ENCODE measurements around the gene TMEM158.

The TMEM158 gene

DNA sequence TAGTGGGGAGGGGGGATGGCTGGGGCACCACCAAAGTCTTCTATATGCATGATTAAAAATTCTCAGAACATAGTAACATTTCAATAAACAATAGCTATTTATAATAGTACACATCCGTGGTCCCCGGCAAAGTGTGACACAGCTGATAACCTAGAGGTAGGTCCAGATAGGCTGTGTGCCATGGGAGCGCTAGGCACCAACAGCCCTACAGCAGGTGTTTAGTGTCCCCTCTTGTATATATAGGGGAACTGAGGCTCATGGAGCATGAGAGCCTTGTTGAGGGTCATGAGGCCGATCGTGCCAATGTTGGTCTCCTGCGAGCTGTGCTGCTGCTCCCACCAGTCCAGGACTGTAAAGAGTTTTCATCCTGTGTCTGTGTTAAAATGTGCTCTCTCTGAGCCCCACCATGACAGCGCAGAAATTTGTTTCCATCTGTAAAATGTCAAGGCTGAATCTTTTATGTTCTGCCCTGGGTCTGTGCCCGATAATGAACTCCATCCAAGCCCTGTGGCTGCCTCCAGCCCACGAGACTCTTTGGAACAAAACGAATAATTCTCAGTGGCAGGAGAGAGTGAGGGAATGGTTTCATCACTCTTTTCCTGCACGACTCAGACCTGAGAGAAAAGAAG lies 14.5 kb downstream of the TMEM158 start:
- no peak overlapping the region for H3K23ac ChIP-seq (ENCODE audit: low read length)
- H4K12ac ChIP-seq (ENCODE audit: low read depth, low read length) = no peak overlapping the region
- no peak overlapping the region for H3K14ac ChIP-seq (ENCODE audit: low read length)
- no peaks in the 10 kb centered on the region for H3K36me3 ChIP-seq (ENCODE audit: control insufficient read depth in 1 of 2, insufficient read depth in 2 of 2, low read length in 2 of 2)
- no peak overlapping the region for H2AK5ac ChIP-seq (ENCODE audit: low read length)
- no peak overlapping the region for H3K4ac ChIP-seq (ENCODE audit: low read depth, low read length)
- H3K4me2 ChIP-seq (ENCODE audit: low read length) = no peak overlapping the region
- no CpG with 5 or more reads among the region's 11 CpGs for WGBS (ENCODE audit: extremely low coverage, insufficient coverage, insufficient read length)
- H2BK12ac ChIP-seq (ENCODE audit: low read length) = no peak overlapping the region
- H3K4me3 ChIP-seq (ENCODE audit: low read depth, low read length) = no peak overlapping the region
- H4K8ac ChIP-seq (ENCODE audit: low read depth, low read length) = no peak overlapping the region
- no peak for DNase-seq
- H3K4me1 ChIP-seq (ENCODE audit: control insufficient read depth in 1 of 2, insufficient read depth in 2 of 2, low read length in 2 of 2) = peaks cover 15 to 21% of the 10 kb centered on the region in 2 experiments
- no peaks in the 10 kb centered on the region for H3K9me3 ChIP-seq (ENCODE audit: insufficient read depth, low read depth, low read length)
- no peak overlapping the region for H3K27ac ChIP-seq (ENCODE audit: low read depth, low read length)
- H3K9ac ChIP-seq (ENCODE audit: low read length) = no peak overlapping the region
- H3K79me2 ChIP-seq (ENCODE audit: control insufficient read depth, insufficient read depth, low read length, poor library complexity) = no peaks in the 10 kb centered on the region
- H2AFZ ChIP-seq (ENCODE audit: insufficient read depth, low read length, poor library complexity) = no peak overlapping the region
- H2BK5ac ChIP-seq (ENCODE audit: low read depth, low read length, poor library complexity) = no peak overlapping the region
- no peak overlapping the region for H4K91ac ChIP-seq (ENCODE audit: low read depth, low read length)
- no peak overlapping the region for H2BK120ac ChIP-seq (ENCODE audit: insufficient read depth, low read length, poor library complexity)
- no peaks in the 10 kb centered on the region for H3K79me1 ChIP-seq (ENCODE audit: low read length)
- no peak overlapping the region for H3K18ac ChIP-seq (ENCODE audit: low read length)
- no peaks in the 10 kb centered on the region for H3K27me3 ChIP-seq (ENCODE audit: insufficient read depth, low read length)

DNA sequence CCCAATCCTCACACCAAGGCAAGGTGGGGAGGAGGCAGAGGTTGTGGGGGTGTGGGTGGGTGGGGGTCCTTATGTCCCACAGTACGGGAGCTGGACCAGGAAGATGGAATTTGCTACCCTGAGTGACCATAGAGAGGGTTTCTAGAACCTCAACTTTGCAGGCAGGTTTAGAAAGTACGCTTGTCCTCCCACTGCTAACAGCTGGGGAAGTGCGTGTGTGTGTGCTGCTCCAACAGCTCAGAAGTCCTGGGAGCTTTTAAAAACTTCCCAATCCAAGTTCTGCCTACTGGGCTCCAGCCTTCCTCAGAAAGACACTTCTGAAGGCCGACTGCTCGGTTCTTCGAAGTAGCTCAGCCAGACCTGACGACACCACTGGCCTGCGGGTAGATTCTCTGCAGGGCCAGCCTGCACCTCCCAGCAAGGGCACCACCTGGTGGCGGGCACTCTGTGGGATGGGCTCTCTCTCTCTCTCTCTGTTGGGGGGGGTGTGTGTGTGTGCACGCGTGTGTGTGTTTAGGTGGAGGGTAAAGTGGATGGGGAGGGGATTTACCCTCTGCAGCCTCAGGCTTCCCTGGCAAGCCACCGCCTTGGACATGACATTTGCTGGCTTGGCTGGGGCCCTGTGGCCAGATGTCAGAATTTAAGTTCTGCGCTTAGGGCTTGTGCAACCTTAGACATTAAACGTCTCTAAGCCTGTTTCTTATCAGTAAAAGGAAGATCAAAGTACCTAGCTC lies 15.6 kb downstream of the TMEM158 start:
- Histone ChIP-seq H3K4ac (ENCODE audit: low read depth, low read length) (no peak overlapping the region), H3K14ac (ENCODE audit: low read length) (peak overlapping the region; percentile 42), H2BK5ac (ENCODE audit: low read depth, low read length, poor library complexity) (no peak overlapping the region), H2BK12ac (ENCODE audit: low read length) (no peak overlapping the region), H4K8ac (ENCODE audit: low read depth, low read length) (no peak overlapping the region), H3K79me1 (ENCODE audit: low read length) (no peaks in the 10 kb centered on the region), H3K27me3 (ENCODE audit: insufficient read depth, low read length) (no peaks in the 10 kb centered on the region), H3K23ac (ENCODE audit: low read length) (no peak overlapping the region), H2BK120ac (ENCODE audit: insufficient read depth, low read length, poor library complexity) (no peak overlapping the region), H3K18ac (ENCODE audit: low read length) (no peak overlapping the region), H3K9ac (ENCODE audit: low read length) (no peak overlapping the region), H3K4me3 (ENCODE audit: low read depth, low read length) (no peak overlapping the region), H3K4me1 (ENCODE audit: control insufficient read depth in 1 of 2, insufficient read depth in 2 of 2, low read length in 2 of 2) (peaks cover 7 to 15% of the 10 kb centered on the region in 2 experiments), H2AFZ (ENCODE audit: insufficient read depth, low read length, poor library complexity) (no peak overlapping the region), H3K9me3 (ENCODE audit: insufficient read depth, low read depth, low read length) (no peaks in the 10 kb centered on the region), H2AK5ac (ENCODE audit: low read length) (no peak overlapping the region), H3K36me3 (ENCODE audit: control insufficient read depth in 1 of 2, insufficient read depth in 2 of 2, low read length in 2 of 2) (no peaks in the 10 kb centered on the region), H4K91ac (ENCODE audit: low read depth, low read length) (no peak overlapping the region), H3K27ac (ENCODE audit: low read depth, low read length) (no peak overlapping the region), H3K79me2 (ENCODE audit: control insufficient read depth, insufficient read depth, low read length, poor library complexity) (no peaks in the 10 kb centered on the region), H3K4me2 (ENCODE audit: low read length) (no peak overlapping the region), H4K12ac (ENCODE audit: low read depth, low read length) (no peak overlapping the region)
- WGBS (ENCODE audit: extremely low coverage, insufficient coverage, insufficient read length) = no CpG with 5 or more reads among the region's 14 CpGs
- peak; percentile 89 to 92 for DNase-seq

DNA sequence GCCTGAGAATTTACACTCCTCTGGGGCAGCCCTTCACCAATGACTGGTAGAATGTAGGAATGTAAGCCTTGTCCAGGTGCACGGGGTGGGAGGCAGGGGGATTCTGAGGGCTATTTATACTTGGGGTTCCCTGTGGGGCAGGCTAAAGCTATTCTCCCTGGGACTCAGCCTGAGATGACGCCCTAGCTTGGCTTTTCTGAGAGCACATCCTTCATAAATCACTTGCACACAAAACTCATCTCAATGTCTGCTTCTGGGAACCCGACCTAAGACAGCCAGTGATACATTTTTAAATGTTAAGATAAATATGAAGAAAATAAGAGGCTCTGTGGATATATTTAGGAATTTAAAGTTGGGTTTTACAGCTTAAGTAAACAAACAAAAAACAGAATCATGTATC lies 16.6 kb downstream of the TMEM158 start:
- Histone ChIP-seq H4K8ac (ENCODE audit: low read depth, low read length) (no peak overlapping the region), H3K4me3 (ENCODE audit: low read depth, low read length) (no peak overlapping the region), H3K9me3 (ENCODE audit: insufficient read depth, low read depth, low read length) (no peaks in the 10 kb centered on the region), H4K12ac (ENCODE audit: low read depth, low read length) (no peak overlapping the region), H3K4ac (ENCODE audit: low read depth, low read length) (no peak overlapping the region), H2AK5ac (ENCODE audit: low read length) (no peak overlapping the region), H3K79me2 (ENCODE audit: control insufficient read depth, insufficient read depth, low read length, poor library complexity) (no peaks in the 10 kb centered on the region), H3K27me3 (ENCODE audit: insufficient read depth, low read length) (no peaks in the 10 kb centered on the region), H3K79me1 (ENCODE audit: low read length) (no peaks in the 10 kb centered on the region), H3K18ac (ENCODE audit: low read length) (no peak overlapping the region), H3K23ac (ENCODE audit: low read length) (no peak overlapping the region), H4K91ac (ENCODE audit: low read depth, low read length) (no peak overlapping the region), H2BK12ac (ENCODE audit: low read length) (no peak overlapping the region), H2BK5ac (ENCODE audit: low read depth, low read length, poor library complexity) (no peak overlapping the region), H3K4me1 (ENCODE audit: control insufficient read depth in 1 of 2, insufficient read depth in 2 of 2, low read length in 2 of 2) (peaks cover 5 to 12% of the 10 kb centered on the region in 2 experiments), H3K4me2 (ENCODE audit: low read length) (no peak overlapping the region), H2AFZ (ENCODE audit: insufficient read depth, low read length, poor library complexity) (no peak overlapping the region), H3K14ac (ENCODE audit: low read length) (no peak overlapping the region), H2BK120ac (ENCODE audit: insufficient read depth, low read length, poor library complexity) (no peak overlapping the region), H3K9ac (ENCODE audit: low read length) (no peak overlapping the region), H3K27ac (ENCODE audit: low read depth, low read length) (no peak overlapping the region), H3K36me3 (ENCODE audit: control insufficient read depth in 1 of 2, insufficient read depth in 2 of 2, low read length in 2 of 2) (no peaks in the 10 kb centered on the region)
- DNase-seq = no peak
- WGBS (ENCODE audit: extremely low coverage, insufficient coverage, insufficient read length) = no CpG with 5 or more reads among the region's 3 CpGs

DNA sequence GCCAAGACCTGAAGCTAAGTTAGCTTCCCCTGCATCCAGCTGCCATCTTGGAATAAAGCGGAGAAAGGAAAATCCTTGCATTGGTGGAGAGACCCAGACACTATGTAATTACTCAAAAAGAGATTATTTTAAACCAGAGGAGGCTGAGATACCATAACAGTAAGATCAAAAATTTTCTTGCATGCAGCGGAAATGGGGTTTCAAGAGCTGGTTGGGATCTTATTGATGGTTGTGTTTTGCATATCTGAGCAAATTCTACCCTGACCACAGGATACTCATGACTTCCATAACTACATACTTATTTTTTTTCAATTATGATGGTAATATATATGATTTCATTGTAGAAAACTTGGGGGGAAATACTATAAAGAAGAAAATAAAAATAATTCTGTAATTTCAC lies 17.5 kb downstream of the TMEM158 start:
- H4K12ac ChIP-seq (ENCODE audit: low read depth, low read length) = no peak overlapping the region

More for the DNA sequence above, 17.5 kb downstream of the TMEM158 start:
- Histone ChIP-seq H2AK5ac (ENCODE audit: low read length) (no peak overlapping the region), H3K27ac (ENCODE audit: low read depth, low read length) (no peak overlapping the region), H3K4me1 (ENCODE audit: control insufficient read depth in 1 of 2, insufficient read depth in 2 of 2, low read length in 2 of 2) (peaks cover 0 to 5% of the 10 kb centered on the region in 2 experiments), H4K91ac (ENCODE audit: low read depth, low read length) (no peak overlapping the region), H3K14ac (ENCODE audit: low read length) (no peak overlapping the region), H3K79me2 (ENCODE audit: control insufficient read depth, insufficient read depth, low read length, poor library complexity) (no peaks in the 10 kb centered on the region), H3K36me3 (ENCODE audit: control insufficient read depth in 1 of 2, insufficient read depth in 2 of 2, low read length in 2 of 2) (no peaks in the 10 kb centered on the region), H3K23ac (ENCODE audit: low read length) (no peak overlapping the region), H3K4me3 (ENCODE audit: low read depth, low read length) (no peak overlapping the region), H3K18ac (ENCODE audit: low read length) (no peak overlapping the region), H3K79me1 (ENCODE audit: low read length) (no peaks in the 10 kb centered on the region), H3K9me3 (ENCODE audit: insufficient read depth, low read depth, low read length) (no peaks in the 10 kb centered on the region), H3K4ac (ENCODE audit: low read depth, low read length) (no peak overlapping the region), H4K8ac (ENCODE audit: low read depth, low read length) (no peak overlapping the region), H3K4me2 (ENCODE audit: low read length) (no peak overlapping the region), H2AFZ (ENCODE audit: insufficient read depth, low read length, poor library complexity) (no peak overlapping the region), H3K27me3 (ENCODE audit: insufficient read depth, low read length) (no peaks in the 10 kb centered on the region), H2BK12ac (ENCODE audit: low read length) (no peak overlapping the region), H3K9ac (ENCODE audit: low read length) (no peak overlapping the region), H2BK120ac (ENCODE audit: insufficient read depth, low read length, poor library complexity) (no peak overlapping the region), H2BK5ac (ENCODE audit: low read depth, low read length, poor library complexity) (no peak overlapping the region)
- WGBS (ENCODE audit: extremely low coverage, insufficient coverage, insufficient read length) = no CpG with 5 or more reads among the region's 2 CpGs
- no peak for DNase-seq

Data from trophoblast cell (in vitro differentiated cells and primary cell).